Suprapubic skin (tissue), 4 donors: ENCODE results near the gene ZCCHC13. TPM values are rescaled to one million over a fixed set of nuclear protein-coding genes. Genes with fewer than 3 reads are reported as not detected.
"Not testable (repeated sequence)": the region's sequence is repeated elsewhere in the genome, so short reads cannot be mapped to it uniquely, and the experiment has no call there.

ENCODE experiments used
- DNase-seq, 2 donors: peaks; one replicate each; pipeline ENCODE4 v3.0.0-alpha.2; 2019; ENCODE audit warnings: low spot score in 2 of 2
- H3K27ac ChIP-seq: fragments of 200-600 bp; sonication (generic); one replicate; pipeline ENCODE4 v1.5.1; 2019
- H3K27me3 ChIP-seq: fragments of 200-600 bp; sonication (generic); one replicate; pipeline ENCODE4 v1.5.1; 2019
- H3K36me3 ChIP-seq: fragments of 200-600 bp; sonication (generic); one replicate; pipeline ENCODE4 v1.5.1; 2019
- H3K4me1 ChIP-seq: fragments of 200-600 bp; sonication (generic); one replicate; pipeline ENCODE4 v1.5.1; 2019
- H3K4me3 ChIP-seq: fragments of 200-600 bp; sonication (generic); one replicate; pipeline ENCODE4 v1.5.1; 2019; ENCODE audit warnings: mild to moderate bottlenecking
- H3K9me3 ChIP-seq: fragments of 200-600 bp; sonication (generic); one replicate; pipeline ENCODE4 v1.5.1; 2019
- CTCF ChIP-seq, 2 donors: fragments of 200-600 bp in 1 of 2; fragments of 450-650 bp in 1 of 2; sonication (generic) in 1 of 2; IDR thresholded peaks; one replicate each; pipeline ENCODE4 v1.5.1; 2016 to 2019; ENCODE audit warnings: antibody characterized with exemption in 2 of 2, mild to moderate bottlenecking in 1 of 2, moderate library complexity in 1 of 2
- EP300 ChIP-seq: sonication (generic); formaldehyde crosslinking; IDR thresholded peaks from one replicate; pipeline ENCODE4 v1.6.1; 2017; ENCODE audit warnings: antibody characterized with exemption
- POLR2A ChIP-seq, 2 donors: fragments of 450-650 bp; IDR thresholded peaks; one replicate each; pipeline ENCODE4 v1.6.1; 2017; ENCODE audit warnings: antibody characterized with exemption in 2 of 2, mild to moderate bottlenecking in 2 of 2, moderate library complexity in 2 of 2
- POLR2AphosphoS5 ChIP-seq, 3 donors: sonication (generic); formaldehyde crosslinking; IDR thresholded peaks; one replicate each; pipeline ENCODE4 v1.6.1; 2017; ENCODE audit warnings: antibody characterized with exemption in 3 of 3
- WGBS: methylation state at CpG from one replicate; pipeline ENCODE4 v1.1.5; 2018; 5-methylcytosine and 5-hydroxymethylcytosine counted together
- total RNA-seq, 4 donors: library from RNA; depleted of rRNA; stranded (reverse); fragments of >200 nt; gene quantifications; one replicate each; pipeline ENCODE4 v1.1.0, GENCODE V29; 2016

ZCCHC13 gene
- total RNA-seq, 4 donors from 2014 or later, result not detected

- no peak overlapping the region for H3K27ac ChIP-seq
- WGBS, result 25% methylated on average over 9 of the region's 9 CpGs
- DNase-seq, result no peak
- H3K36me3 ChIP-seq, result no peaks in the 10 kb centered on the region
- no peak overlapping the region for H3K4me3 ChIP-seq
- H3K9me3 ChIP-seq, result no peaks in the 10 kb centered on the region
- TF ChIP-seq CTCF (IDR thresholded peaks at IDR 0.05) (no peak), POLR2AphosphoS5 (IDR thresholded peaks at IDR 0.05) (no peak), POLR2A (IDR thresholded peaks at IDR 0.05) (no peak), EP300 (no peak)
- no peaks in the 10 kb centered on the region for H3K27me3 ChIP-seq
- H3K4me1 ChIP-seq, result no peaks in the 10 kb centered on the region
Observed at GRCh38 chrX:74325130-74326059, 21.4 kb downstream of the ZCCHC13 start.

DNA sequence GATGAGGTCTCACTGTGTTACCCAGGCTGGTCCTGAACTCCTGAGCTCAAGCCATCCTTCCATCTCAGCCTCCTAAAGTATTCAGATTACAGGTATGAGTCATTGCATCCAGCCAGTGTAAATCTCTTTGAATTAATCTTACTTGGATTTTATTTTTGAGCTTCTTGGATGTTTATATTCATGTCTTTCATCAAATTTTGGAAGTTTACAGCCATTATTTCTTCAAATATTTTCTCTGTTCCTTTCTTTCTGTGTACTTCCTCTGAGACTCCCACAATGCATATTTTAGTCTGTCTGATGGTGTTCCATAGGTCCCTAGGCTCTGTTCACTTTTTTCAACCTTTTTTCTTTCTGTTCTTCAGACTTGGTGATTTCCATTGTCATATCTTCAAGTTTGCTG, 34.9 kb downstream of the ZCCHC13 start:
- H3K4me1 ChIP-seq, result no peaks in the 10 kb centered on the region
- TF ChIP-seq CTCF (IDR thresholded peaks at IDR 0.05) (no peak), POLR2A (IDR thresholded peaks at IDR 0.05) (no peak), POLR2AphosphoS5 (IDR thresholded peaks at IDR 0.05) (no peak), EP300 (no peak)
- H3K27ac ChIP-seq, result no peak overlapping the region
- no peak for DNase-seq
- H3K36me3 ChIP-seq, result no peaks in the 10 kb centered on the region
- H3K27me3 ChIP-seq, result no peaks in the 10 kb centered on the region
- no peak overlapping the region for H3K4me3 ChIP-seq
- no peaks in the 10 kb centered on the region for H3K9me3 ChIP-seq

- Histone ChIP-seq H3K27me3 (no peaks in the 10 kb centered on the region), H3K36me3 (no peaks in the 10 kb centered on the region), H3K27ac (no peak overlapping the region), H3K9me3 (no peaks in the 10 kb centered on the region), H3K4me3 (no peak overlapping the region), H3K4me1 (no peaks in the 10 kb centered on the region)
- DNase-seq, result no peak
- no peak for TF ChIP-seq POLR2AphosphoS5 (IDR thresholded peaks at IDR 0.05)
- TF ChIP-seq CTCF (IDR thresholded peaks at IDR 0.05), result no peak
- no peak for TF ChIP-seq POLR2A (IDR thresholded peaks at IDR 0.05)
- TF ChIP-seq EP300, result no peak
Observed at GRCh38 chrX:74340051-74340450, 36.1 kb downstream of the ZCCHC13 start.

DNA sequence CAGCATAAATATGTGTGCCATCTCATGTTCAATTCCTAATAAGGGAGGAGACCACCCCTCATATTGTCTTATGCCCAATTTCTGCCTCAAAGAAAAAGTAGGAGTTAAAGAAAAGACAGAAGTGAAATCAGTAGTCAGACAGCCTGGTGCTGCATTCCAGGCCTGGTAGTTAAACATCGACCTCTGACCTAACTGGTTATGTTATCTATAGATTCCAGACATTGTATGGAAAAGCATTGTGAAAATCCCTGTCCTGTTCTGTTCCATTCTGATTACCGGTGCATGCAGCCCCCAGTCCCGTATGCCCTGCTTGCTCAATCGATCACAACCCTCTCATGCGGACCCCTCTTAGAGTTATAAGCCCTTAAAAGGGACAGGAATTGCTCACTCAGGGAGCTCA, 38.2 kb downstream of the ZCCHC13 start:
- not testable (repeated sequence) for H3K27me3 ChIP-seq, H3K27ac ChIP-seq, H3K4me1 ChIP-seq, H3K4me3 ChIP-seq, DNase-seq, H3K9me3 ChIP-seq, H3K36me3 ChIP-seq
- WGBS, result 79% methylated on average over 5 of the region's 5 CpGs

- no peaks in the 10 kb centered on the region for H3K36me3 ChIP-seq
- no peaks in the 10 kb centered on the region for H3K4me1 ChIP-seq
- H3K4me3 ChIP-seq, result no peak overlapping the region
- H3K27ac ChIP-seq, result no peak overlapping the region
- H3K27me3 ChIP-seq, result no peaks in the 10 kb centered on the region
- no peak for DNase-seq
- TF ChIP-seq POLR2AphosphoS5 (IDR thresholded peaks at IDR 0.05), result no peak
- no peak for TF ChIP-seq POLR2A (IDR thresholded peaks at IDR 0.05)
- TF ChIP-seq CTCF (IDR thresholded peaks at IDR 0.05), result peak; percentile 7 to 31
- H3K9me3 ChIP-seq, result no peaks in the 10 kb centered on the region
- 47% methylated on average over 3 of the region's 3 CpGs for WGBS
Observed at GRCh38 chrX:74343343-74344279, 39.6 kb downstream of the ZCCHC13 start.
